Effector CD4-positive, alpha-beta T cell (primary cell): ENCODE measurements around the gene MITD1.
"Not testable (repeated sequence)": the region's sequence is repeated elsewhere in the genome, so short reads cannot be mapped to it uniquely, and the experiment has no call there.

Experiments used
- DNase-seq: peaks from one replicate; pipeline ENCODE4 v3.0.0-alpha.2; 2020

Gene MITD1

DNA sequence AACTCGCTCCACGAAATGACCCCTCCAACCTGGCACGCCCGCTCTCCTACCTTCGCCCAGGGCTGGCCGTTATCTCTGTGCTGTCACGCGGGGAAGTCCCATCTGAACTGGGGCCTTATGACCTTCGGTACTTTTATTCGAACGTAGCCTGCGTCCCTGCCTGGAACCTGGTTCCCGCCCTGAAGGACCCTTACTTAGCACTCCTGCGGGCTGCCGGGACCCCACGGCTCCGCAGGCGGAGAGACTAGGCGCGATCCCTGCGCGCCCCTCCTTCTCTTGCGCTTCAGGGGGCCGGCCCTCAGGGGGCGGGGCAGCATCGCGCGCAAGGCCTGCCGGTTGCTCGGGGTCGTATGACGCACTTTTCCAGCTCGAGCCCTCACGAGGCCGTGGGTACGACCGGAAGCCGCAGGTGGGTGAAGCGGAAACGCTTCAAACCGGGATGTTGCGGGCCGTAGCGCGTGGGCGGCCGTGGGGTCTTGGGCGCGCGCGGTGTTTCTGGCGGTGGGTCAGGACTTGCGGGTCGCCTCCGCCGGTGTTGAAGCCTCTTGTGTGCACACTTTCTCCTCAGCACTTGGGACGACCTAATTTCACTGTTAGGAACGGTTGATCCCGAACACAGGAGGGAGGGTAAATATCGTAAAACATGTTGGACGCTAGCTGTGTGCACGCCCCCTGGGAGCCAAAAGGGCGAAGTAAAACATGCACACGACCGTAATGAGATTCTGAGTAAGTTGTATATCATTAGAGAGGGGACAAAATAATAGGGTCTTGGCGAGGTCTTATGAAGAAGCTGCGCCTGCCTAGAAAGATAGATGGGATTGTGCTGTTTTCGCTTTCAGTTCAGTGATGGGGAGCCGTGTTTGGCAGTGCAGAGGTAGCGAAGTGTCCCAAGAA lies 26.0 kb downstream of the MITD1 start, which contains the start of the genes LIPT1 and TSGA10:
LIPT1 (plus strand) TSS at position 325 of the 894 bp plus-strand sequence. CDS start 6,991 bp downstream, outside the sequence.
TSGA10 (minus strand) TSS at position 300 of the 894 bp plus-strand sequence. CDS start 45,503 bp downstream, outside the sequence.
- peak; percentile 90 for DNase-seq

- DNase-seq: no peak
Measured at GRCh38 chr2:99153921-99154604, 26.8 kb downstream of the MITD1 start.

- no peak for DNase-seq
Measured at GRCh38 chr2:99152199-99152895, 28.5 kb downstream of the MITD1 start.

GRCh38 chr2:99150706-99151105 lies 30.2 kb downstream of the MITD1 start:
- no peak for DNase-seq

DNA sequence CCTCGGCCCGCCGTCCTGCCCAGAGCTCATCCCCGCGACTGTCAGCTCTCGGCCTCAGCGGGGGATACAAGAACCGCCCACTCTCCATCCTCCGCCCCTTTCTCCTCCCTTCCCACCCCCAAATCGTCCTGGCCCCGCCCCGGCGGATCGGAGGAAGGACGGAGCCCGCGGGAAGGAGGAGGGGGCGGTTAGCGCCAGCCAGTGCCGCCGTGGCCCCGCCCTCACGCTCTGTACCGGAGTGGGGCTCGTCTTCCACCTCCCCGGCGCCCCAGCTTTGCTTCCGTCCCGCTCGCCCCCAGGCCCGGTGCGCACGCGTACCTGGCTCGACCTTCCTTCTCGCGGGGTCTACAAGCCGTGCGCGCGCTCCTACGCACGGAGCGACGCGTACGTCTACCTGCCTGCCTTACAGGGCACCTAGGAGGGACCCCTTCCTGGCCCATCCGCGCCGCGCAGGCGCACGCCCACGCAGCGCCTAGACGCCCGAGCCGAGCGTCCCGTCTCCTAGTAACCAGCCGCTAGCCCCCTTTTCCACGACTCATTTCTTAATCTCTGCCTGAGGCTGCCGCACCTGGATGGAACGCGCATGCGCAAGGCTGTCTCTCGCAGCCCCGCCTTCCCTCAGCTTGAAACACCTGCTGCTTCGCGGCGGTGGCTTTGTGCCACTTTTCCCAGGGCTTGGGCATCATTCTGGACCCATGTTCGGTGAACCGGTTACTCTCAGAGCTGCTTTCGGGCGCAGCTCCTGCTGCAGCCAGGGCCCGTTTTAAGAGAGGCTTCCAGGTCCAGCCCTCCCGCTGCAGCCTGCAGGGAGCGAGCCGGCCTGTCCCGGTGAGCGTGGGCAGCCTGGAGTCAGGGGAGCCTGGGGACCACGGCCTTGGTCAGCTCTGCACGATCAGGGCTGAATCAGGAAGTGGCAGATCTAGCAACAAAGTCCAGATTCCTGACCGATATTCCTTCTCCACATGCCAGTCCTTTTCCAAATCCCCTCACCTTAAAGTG lies 39.4 kb downstream of the MITD1 start, which contains the start of gene C2orf15:
C2orf15 (plus strand) TSS at position 598 of the 999 bp plus-strand sequence. CDS start 8,852 bp downstream, outside the sequence.
- peak; percentile 96 for DNase-seq

DNA sequence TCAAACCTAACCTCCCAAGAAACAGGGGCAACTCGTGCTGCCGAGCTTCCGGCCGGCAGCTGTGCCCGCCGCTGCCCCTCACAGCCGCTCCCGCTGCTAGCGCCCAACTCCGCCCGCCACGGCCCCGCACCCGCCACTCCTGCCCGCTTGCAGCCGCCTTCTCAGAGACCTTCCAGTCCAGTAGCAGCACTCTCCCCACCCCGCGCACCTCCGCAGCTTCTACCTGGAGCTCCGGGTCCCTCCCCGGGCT lies 40.1 kb downstream of the MITD1 start:
- no peak for DNase-seq

DNA sequence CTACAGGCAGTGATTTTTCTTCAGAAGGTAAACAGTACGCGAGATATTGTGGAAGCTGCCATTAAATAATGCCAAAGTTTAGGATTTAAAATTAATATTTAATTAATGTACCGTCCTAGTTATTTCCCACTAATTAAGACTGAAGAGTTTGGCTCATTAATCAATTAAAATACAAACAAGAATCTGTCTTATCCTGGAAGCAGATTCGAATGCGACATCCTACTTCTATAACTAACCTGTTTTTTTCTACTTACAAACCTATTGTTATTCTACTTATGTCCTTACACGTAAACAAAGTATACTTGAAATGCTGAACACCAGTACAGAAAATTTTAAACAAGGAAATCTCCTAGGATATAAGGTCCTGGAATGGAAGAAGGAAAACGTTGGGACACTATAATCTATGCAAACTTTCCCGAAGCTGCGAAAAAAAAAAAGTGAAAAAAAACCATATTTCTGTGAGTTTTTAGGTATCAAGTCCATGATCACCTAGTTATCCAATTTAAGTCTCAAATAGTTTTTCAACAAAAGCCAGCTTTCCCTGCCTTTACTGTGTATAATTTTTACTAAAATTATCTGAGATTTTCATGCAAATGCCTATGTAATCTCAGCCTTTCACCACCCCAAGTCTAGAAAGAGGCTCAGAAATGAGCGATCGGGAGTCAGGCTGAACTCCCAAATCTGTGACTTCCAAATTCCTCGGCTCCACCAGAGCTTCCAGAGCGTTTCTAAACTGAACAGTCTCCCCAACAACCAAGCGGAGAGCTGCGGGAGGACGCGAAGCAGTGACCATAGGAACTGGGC lies 40.6 kb downstream of the MITD1 start:
- no peak for DNase-seq

- DNase-seq: no peak
Measured at GRCh38 chr2:99139003-99139402, 41.9 kb downstream of the MITD1 start.

DNA sequence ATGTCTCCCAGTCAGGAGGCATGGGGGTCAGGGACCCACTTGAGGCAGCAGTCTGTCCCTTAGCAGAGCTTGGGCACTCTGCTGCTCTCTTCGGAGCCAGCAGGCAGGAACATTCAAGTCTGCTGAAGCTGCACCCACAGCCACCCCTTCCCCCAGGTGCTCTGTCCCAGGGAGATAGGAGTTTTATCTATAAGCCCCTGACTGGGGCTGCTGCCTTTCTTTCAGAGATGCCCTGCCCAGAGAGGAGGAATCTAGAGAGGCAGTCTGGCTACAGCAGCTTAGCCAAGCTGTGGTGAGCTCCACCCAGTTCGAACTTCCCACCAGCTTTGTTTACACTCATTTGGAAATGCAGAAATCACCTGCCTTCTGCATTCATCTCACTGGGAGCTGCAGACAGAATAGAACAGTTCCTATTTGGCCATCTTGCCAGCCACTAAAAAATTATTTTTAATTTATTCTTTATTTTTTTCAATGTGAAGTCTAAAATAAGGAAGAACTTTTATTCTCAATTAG lies 45.8 kb downstream of the MITD1 start:
- not testable (repeated sequence) for DNase-seq

GRCh38 chr2:99127981-99128380 lies 52.9 kb downstream of the MITD1 start:
- DNase-seq: no peak
